Stimulated activated CD4-positive, alpha-beta T cell treated with anti-CD3 and anti-CD28 coated beads, TNF-alpha, amount 100 ng/mL, for 48 hours (primary cell): ENCODE measurements around the gene NECTIN4.
"Not testable (repeated sequence)": the region's sequence is repeated elsewhere in the genome, so short reads cannot be mapped to it uniquely, and the experiment has no call there.

ENCODE experiments used
- DNase-seq, 3 donors: peaks; one replicate each; pipeline ENCODE4 v3.0.0-alpha.2; 2020; ENCODE audit warnings: low read depth in 3 of 3

Gene NECTIN4

DNA sequence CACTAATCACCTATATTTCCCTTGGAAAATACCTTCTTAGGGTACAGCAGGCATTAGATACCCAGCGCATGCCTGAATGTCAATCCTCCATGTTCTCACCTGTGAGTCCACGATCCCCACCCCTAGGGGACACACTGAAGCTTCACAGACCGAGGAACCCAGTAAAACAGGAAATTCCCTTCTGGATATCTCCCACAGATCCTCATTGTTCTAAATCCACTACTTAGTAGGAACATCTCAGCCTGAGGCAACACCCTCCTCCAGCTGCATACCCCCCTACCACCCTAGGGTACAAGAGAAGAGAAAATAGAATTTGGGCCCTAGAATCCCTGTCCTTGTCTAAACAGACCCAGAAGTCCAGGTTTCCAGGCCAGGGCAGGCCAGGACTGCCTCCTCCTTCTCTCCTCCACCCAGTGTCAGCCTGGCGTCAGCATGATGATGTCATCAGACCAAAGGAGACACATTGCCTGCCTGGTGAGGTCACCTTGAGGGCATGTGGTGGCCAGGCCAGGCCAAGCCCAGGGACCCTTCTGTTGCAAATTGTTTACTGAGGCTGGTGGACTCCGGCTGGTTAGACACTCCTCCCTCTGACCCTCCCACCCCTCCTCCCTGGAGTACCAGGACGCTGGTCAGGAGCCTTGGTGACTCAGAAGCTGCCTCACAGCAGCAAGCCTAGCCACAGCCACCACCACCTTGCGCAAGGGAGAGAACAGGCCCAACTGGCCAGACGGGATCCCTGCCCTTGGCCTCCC is 6.2 kb downstream of the NECTIN4 start:
- DNase-seq = no peak

DNA sequence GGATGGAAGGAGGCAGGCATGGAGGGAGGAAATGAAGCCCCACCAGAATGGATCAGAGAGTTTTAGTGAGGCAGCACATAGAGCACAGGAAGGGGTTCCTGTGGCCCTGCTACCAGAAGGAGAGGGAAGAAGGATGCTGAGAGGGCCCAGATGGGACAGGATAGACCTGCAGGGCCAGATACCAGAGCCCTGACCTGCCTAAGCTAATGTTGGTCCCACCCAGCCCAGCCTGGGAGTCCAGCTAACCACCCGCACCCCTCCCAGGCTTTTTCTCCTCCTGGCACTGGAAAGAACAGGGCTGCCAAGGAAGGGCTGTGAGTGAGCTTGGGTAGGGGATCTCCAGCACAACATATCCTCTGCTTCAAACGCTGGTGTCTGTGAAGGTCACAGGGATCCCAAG is 6.9 kb downstream of the NECTIN4 start:
- DNase-seq = no peak

DNA sequence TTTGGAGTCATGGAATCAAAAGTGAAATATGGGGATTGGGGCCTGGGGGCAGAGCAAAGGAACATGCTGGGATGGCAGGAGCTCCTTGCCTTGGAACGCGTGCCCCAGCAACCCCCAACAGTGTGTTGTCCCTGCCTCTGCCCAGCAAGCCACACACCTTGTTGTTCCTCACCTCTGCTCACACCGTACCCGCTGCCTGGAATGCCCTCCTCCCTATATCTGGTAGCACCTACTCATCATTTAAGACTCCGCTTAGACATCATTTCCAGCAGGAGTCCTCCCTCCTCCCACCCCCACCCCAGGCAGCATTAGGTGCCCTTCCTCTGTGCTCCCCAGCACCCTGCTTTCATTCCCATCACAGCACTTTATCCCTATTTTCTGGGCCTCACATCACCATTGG is 7.8 kb downstream of the NECTIN4 start:
- no peak for DNase-seq

DNA sequence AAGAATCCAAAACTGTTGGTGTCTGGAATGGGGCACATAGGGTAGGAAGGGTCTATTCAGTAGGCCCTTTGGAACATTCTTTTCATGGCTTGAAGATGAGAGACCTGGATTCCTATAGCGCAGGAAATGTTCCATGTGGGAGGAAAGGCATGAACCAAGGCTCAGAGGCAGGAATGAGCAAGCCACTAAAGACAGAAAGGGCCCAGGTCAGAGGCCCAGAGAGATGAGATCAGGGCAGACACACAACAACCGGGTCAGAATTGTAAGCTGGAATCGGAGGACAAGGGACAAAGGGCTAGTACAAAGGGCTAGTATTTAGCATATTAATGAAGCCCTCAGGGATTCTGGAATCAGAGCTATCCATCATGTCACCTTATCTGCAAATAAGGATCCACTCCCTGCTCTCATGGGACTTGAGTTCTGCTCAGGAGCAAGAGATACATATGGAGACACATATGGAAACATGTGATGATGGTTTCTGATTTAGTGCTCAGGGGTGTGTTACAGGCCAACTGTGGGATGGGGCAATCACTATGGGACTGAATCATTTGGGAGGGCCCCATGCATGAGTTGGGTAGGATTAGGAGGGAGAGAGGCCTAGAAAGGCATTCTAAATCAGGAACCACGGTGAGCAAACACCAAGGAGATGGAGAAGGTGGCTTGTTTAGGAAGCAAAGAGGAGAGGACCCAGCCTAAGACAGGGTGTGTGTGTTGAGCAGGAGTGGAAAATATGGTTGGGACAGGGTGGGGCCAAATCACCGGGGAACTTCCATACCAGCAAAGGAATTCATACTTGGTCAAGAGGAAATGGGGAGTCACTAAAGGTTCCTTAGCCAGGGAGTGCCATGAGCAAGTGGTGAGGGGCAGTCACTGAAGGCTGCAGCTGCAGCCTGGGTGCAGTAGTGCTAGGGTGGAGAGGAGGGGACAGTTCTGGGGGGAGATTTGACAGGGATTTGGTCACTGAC is 8.6 kb downstream of the NECTIN4 start:
- DNase-seq = no peak

DNA sequence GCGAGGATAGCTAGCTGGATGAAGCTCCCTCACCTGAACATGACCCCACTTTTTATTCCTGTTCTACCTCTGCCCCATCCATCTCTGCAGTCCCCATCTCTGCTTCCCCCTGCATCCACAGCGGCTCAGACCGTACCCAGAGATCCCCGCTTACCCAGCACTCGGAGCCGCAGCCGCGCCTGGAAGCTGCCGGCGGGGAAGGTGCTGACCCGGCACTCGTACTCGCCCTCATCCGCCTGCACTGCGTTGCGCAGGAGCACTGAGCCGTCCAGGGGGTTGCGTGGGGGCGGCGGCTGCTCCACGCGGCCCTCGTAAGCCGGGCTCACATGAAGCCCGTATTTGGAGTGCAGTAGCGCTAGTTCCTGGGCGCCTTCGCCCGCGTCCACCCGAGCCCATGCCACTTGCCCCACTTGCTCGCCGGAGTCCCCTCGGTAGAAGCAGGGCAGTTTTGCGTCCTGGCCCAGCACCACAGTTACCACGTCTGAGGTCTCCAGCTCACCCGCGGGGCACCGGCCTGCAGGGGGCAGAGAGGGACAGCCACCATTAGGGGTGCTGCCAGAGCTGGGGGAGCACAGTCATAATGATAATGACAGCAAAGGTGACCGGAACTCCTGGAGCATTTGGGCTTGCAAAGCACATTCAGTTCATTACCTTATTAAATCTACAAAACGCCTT is 9.8 kb downstream of the NECTIN4 start:
- no peak for DNase-seq

DNA sequence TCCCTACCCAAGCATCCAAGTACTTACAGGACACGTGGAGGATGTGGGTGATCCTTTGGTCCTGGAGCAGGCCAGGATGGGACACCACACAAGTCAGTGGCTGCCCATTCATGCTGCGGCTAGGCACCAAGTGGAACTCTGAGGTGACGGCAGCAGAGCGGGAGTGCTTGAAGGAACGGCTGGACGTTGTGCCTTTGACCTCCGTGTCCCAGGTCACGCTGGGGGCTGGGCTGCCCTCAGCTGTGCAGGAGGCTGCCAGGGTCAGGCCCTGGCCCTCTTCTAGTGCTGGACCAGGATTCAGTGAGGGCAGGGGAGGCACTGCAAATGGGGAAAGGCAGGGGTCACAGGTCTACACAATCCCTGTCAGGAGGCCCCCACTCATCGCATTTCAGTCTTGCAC is 11.9 kb downstream of the NECTIN4 start:
- DNase-seq = no peak

DNA sequence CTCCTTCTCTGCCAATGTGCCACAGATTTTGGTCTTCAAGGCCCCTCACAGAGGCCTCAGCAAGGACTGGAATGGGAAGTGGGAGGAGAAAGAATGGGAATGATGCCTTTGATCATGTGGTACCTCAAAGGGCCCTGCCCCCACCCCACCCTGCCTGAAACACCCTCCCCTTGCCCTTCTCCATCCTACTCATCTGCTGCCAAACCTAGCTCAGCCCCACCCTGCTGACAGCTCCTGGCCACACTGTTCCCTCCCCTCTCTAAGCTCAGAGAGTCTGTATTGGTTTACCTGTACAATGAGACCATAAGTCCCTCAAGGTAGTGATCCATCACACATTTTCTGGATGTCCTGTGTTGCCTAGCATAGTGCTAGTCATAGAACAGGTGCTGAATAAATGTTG is 12.9 kb downstream of the NECTIN4 start:
- DNase-seq = no peak

DNA sequence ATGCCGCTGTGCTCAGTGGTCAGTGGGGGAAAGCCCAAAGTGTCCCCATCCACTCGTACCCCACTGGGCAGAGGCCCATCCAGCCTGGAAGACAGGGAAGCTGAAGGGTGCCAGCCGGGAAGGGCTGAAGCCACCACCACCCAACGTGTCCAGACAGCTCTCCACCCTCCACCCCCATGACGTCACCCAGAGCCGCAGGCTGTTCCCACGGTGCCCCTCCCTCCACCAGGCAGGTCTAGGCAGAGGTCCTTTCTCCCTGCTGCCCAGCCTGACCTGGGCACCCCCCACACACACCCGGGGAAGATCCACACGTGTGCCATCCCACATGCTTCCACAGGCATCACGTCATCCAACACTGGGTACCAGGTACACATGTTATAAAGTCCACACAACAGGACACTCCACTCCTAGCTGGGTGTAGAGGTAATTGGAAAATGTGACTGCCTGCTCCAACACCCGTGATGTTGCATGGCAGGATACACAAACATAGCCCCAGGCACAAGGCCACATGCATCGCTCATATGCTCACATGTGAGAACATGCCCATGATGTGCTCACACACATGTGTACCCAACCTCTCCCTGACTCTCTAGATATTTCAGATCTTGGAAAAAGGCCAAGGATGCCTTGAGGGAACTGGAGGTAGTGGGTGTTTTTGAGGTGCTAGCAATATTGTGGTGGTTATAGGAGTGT is 14.5 kb downstream of the NECTIN4 start:
- no peak for DNase-seq

DNA sequence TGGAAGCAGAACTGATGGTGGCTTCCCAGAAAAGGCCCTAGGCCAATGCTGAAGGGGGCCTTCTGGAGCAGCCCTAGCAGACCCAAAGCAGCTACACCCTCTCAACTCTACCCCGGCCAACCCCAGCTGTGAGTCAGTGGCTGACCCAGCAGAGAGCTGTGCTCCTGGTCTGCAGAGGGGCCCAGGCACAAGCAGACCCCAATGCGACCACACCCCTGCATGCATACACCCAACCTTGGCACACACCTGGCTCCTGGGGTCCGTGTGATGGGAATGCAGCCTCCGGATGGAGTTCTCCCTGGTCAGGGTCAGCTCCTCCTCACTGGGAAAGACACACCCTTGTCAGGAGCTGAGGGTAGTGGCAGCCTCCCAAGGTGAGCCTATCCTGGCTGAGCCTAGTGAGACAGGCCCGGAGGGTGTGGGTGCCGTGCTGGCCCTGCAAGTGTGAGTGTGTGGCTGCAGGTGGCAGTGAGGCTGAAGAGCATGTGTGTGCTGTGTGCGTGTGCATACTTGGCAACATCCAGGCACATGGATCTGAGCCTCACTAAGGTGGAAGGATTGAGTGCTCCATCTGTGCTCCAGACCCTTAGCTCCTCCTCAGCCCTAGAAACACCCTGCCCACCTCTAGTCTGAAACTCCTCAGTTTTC is 15.8 kb downstream of the NECTIN4 start:
- no peak for DNase-seq

DNA sequence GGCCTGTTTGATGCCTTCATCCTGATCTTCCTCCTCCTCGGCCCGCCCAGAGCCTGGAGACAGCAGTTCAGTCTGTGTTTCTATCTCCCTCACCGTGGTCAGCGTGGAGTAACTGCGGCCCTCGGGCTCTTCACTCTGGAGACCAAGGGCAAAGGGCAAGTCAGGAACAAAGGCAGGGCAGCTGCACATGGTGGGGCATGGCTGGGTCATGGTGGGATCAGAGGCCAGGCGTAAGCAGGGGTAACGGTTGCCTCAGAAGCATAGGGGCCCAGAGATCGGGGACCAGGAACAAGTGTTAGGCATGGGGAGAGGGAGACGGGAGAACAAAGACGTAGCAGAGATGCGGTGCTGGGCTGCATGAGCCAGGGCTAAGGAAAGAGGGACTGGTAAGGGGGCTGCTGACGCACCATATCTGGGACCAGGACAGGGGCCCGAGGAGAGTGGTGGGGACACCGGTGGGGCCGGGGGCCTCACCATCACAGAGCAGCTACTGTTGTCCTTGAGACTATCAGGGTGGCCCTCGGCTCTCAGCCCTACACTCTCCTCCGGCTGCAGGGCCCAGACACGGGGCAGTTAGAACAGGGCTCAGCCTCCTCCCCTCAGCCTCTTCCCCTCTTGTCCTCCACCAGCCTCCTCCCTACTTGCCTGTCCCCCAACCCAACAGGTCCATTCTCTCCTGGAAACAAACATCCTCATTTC is 16.5 kb downstream of the NECTIN4 start:
- DNase-seq = no peak

DNA sequence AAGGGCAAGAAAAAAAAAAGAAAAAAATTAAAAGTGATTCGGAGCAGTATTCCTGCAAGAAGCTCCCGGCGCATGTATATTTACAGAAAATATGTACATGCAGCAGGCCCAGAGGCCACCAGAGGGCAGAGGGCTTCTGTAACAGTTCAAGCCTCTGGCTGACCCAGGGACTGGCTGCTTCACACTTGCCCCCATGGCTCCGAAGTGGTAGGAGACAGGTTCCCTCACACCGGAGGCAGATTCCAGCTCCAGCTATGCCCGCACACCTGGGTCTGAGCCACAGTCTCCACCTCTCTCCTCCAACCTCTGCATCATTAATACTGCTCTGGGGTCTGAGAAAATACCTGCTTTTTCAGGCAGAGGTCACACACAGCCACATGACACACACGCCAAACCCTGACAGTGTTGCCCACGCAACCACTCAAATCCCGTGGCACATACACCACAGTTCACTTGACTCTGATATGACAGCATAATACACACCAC is 17.4 kb downstream of the NECTIN4 start:
- peak in 1 of 3 donors; percentile 34 for DNase-seq

DNA sequence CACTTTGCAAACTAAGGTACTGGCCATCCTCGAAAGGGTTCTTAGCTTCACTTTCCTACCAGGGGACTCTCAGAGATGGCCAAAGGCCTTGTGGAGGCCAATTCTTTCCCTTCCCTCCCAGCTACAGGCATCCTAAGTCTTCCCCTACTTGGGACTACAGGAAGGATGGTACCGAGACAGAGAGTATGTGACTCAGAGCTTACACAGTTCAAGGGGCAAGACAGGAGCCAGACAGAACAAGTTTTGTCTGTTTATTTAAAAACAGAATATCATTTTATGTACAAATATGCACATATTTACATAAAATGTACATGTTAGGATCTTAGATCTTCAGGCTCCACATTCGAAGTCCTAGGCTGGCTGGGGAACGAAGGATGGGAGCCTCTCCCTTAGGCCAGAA is 18.6 kb downstream of the NECTIN4 start:
- no peak for DNase-seq

DNA sequence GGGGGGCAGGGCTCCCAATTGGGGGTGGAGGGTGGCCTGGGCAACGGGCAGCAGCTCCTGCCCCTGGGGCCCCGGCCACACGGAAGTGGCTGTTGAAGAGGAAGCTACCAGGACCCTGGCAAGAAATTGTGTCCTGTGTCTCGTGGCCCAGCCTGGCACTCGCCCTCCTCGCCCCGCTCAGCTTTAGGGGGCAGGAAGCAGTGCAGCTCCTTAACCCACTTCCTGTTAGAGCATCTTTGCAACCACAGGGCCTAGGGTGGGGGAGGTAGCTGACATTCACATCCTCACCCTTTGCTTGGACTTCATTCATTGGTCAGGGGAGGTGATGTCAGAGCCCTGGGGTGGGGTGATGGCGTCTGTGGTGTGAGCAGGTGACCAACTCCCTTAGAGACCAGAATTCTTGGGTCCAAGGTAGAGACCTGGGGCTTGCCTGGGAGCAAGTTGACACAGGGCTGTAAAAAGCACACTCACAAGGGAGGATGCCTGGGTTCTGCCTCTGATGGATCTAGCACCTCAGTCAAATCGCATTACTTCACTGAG is 19.6 kb downstream of the NECTIN4 start, which contains the start of gene ARHGAP30:
ARHGAP30 (minus strand) TSS at position 161 of the 540 bp plus-strand sequence. CDS start 267 bp downstream, outside the sequence.
- peak; percentile 64 to 82 (median 78) for DNase-seq

DNA sequence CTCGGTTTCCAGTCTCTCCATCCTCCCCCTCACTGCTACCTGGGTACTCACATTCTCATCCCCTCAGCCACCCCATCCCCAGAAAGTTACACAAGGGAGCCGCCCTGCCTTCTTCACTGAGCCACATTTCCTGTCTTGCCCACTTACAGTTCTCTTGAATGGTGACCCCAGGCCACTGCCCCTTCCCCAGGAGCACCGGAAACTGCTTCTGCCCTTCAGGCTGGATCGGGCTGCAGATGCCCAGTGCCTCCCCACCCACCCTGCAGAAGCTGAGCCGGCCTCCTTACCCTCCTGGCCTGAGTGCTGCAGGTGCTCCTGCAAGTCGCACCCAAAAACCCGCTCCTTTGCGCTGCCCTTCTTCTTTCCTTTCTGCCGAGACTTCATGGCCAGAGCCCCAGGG is 20.1 kb downstream of the NECTIN4 start:
- DNase-seq = no peak

DNA sequence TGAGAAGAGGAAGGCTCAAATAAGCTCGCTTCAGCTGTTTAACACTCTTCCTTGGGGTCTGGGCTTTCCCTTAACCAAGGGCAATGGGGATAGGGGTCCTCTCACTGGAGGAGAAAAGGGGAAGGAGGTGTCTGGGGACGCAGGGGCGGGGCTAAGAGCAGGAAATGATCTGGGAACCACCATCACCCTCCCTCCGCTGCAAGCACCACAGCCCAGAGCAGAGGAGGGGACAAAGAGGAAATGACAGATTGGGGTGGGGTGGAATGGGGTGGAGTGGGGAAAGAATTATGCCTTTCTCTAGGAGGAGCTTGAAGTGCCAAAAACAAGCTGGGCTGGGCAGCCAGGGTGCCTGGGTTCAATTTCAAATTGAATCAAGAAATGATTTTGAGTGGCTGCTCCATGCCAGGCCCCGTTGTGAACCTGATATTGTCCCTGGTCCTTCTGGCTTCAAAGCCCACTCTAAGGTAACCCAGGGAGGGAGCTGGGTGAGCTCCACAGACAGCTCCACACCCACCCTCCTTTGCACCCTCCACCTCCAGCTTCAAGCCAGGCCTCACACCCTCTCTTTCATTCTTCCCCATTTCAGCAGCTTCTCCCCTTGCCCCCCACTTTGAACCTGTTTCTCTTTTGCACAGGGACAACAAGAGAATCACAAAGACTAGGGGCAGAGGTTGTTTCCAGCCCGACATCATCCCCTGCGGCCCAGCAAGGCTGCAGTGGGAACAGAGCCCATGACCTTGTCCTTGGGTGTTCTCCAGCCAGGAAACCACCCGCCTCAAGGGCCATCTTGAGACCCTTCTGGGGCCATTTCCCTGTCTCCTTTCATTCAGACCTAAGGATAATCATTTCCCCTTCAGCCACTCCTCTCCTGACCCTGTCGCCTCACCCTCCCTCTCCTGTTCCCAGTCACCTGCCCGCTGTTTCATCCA is 20.8 kb downstream of the NECTIN4 start:
- peak; percentile 52 to 74 (median 68) for DNase-seq

DNA sequence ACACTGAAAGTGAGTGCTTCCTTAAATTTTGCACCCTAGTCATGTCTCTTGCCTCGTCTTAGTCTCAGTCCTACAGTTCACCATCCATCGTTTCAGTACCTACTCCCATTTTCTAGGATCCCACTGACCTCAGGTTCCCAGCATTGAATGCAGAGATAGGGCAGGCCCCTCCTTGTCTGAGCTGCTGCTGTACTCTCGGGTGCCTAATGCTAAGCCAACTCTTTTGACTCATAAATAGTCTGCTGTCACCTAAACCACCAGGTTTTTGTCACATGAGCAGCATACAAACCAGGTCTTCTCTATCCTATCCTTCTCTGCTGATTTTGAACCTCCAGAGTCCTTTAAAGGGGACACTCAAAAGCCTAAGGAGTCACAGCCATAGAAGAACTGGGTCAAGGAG is 22.7 kb downstream of the NECTIN4 start:
- no peak for DNase-seq

DNA sequence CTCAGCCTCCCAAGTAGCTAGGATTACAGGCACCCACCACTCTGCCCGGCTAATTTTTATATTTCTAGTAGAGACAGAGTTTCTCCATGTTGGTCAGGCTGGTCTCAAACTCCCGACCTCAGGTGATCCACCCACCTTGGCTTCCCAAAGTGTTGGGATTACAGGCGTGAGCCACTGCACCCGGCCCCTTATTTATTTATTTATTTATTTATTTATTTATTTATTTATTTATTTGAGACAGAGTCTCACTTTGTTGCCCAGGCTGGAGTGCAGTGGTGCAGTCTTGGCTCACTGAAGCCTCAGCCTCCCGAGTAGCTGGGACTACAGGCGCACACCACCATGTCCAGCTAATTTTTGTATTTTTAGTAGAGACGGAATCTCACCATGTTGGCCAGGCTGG is 23.7 kb downstream of the NECTIN4 start:
- not testable (repeated sequence) for DNase-seq

DNA sequence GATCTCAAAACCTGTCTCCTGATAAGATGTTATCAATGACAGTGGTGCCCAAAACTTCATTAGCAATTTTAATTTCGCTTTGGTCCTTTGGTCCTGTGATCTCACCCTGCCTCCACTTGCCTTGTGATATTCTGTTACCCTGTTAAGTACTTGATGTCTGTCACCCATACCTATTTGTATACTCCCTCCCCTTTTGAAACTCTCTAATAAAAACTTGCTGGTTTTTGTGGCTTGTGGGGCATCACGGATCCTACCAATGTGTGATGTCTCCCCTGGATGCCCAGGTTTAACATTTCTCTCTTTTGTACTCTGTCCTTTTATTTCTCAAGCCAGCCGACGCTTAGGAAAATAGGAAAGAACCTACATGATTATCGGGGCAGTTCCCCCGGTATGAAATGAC is 25.4 kb downstream of the NECTIN4 start:
- not testable (repeated sequence) for DNase-seq

DNA sequence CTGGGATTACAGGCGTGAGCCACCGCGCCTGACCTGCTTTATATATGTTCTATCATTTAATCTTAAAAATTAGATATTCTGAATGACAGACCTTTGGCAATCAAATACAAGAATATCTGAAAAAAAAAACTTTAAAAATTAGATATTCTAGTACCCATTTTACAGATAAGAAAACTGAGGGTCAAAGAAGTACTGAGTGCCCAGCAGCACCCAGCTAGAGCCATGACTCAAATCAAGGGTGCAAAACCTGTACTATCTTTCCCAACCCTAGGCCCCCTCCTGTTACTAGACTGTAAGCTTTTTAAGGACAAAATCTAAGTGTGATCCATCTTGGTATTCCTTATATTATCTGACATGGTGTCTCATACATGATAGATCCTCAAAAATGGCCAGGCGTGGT is 27.9 kb downstream of the NECTIN4 start:
- no peak for DNase-seq
